Coronary artery (tissue), 2 donors: ENCODE data around the gene DDX17.

ENCODE experiments used
- DNase-seq: peaks from one replicate; pipeline ENCODE4 v3.0.0-alpha.2; 2017; ENCODE audit warnings: low spot score
- H3K27ac ChIP-seq, 2 donors: fragments of 200-600 bp; sonication (generic); one replicate each; pipeline ENCODE4 v1.5.1; 2016 to 2019
- H3K4me3 ChIP-seq: fragments of 200-600 bp; sonication (generic); 2 replicates; pipeline ENCODE4 v1.5.1; 2016; ENCODE audit warnings: mild to moderate bottlenecking, moderate library complexity
- TF ChIP-seq, protein P1 (sequence below): fragments of 200-600 bp; sonication (generic); IDR thresholded peaks from one replicate; pipeline ENCODE4 v1.5.1; 2019; ENCODE audit warnings: antibody characterized with exemption

Gene DDX17

DNA sequence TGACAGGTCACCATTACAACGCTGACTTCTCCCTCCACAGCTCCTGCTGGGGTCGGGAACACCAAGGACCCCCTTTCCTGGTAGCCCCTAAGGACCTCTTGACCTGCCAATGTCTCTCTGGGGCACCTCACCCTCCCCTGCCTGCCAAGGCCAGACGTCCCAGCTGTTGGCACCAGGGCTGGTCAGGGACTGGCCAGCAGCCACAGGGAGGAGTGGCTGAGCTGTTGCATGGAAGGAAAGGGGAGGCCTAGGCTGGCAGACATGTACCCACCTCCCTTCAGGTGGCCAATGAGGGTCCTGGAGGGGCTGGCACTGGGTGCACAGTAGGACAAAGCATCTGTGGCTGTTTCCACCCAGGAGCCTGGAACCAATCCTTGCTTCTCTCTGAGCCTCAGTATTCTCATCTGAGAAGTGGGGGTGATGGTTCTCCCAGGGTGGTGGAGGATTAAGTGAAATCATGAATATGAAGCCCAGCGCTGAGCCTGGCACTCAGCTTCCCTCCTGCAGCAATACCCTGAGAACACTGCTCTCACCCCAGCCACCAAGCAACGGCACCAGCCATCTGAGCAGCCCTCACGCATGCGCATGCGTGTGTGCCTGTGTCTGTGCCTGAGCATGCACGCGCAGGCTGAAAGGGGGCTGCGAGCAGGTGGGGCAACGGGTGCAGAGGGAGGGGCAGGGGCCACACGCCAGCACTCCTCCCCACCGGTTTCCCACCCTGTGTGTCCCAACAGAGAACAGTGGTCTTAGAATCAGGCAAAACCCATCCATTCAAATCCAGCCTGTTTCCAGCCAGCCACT is 57.0 kb downstream of the DDX17 start:
- Histone ChIP-seq H3K4me3 (no peak overlapping the region), H3K27ac (no peak overlapping the region)
- TF ChIP-seq, protein P1, sequence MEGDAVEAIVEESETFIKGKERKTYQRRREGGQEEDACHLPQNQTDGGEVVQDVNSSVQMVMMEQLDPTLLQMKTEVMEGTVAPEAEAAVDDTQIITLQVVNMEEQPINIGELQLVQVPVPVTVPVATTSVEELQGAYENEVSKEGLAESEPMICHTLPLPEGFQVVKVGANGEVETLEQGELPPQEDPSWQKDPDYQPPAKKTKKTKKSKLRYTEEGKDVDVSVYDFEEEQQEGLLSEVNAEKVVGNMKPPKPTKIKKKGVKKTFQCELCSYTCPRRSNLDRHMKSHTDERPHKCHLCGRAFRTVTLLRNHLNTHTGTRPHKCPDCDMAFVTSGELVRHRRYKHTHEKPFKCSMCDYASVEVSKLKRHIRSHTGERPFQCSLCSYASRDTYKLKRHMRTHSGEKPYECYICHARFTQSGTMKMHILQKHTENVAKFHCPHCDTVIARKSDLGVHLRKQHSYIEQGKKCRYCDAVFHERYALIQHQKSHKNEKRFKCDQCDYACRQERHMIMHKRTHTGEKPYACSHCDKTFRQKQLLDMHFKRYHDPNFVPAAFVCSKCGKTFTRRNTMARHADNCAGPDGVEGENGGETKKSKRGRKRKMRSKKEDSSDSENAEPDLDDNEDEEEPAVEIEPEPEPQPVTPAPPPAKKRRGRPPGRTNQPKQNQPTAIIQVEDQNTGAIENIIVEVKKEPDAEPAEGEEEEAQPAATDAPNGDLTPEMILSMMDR = no peak
- no peak for DNase-seq

DNA sequence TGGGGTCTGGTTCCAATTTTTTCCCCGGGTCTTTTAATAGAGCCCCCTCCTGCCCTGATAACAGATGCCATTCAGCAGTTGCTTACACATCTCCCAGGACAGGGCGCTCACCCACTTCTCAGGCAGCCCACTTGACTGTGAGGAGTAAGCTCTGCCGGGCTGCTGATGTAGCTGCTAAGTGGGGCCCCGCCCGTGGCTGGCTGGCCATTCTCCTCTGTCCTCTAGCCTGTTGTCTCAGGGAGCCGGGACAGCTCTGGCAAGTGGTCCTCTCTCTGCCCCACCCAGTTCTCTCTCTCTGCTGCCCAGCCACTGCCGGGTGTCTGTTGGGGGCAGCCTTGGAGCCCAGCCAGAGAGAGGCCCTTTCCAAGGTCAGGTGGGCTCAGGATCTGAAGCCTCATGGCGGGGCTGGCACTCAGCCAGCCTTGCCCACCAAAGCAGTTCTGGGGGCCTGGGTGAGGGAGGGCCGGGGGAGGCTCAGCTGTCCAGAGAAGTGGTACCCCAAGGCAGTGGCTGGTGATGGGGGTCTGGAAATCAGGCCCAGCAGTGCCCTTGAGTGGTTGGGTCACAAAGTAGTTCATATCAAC is 60.0 kb downstream of the DDX17 start:
- H3K4me3 ChIP-seq = no peak overlapping the region
- TF ChIP-seq, protein P1 = no peak
- DNase-seq = no peak
- no peak overlapping the region for H3K27ac ChIP-seq

DNA sequence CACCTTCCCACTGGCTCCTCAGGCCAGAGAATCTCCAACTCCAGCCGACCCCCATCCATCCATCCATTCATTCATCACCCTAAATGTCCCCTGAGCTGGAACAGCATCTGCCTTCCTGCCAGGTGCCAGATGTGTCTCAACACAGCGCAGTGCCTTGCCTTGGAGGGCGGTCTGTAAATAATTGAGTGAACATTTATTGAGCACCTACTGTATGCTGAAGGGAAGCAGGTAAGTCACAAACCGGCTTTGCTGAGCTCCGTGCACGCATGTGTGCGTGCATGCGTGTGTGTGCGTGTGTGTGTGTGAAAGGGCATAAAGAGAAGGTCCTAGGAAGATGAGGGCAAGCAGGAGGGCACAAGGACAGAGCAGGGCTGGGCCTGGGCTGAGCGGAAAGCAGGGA is 61.3 kb downstream of the DDX17 start:
- H3K4me3 ChIP-seq = no peak overlapping the region
- TF ChIP-seq, protein P1 = no peak
- DNase-seq = no peak
- no peak overlapping the region for H3K27ac ChIP-seq

DNA sequence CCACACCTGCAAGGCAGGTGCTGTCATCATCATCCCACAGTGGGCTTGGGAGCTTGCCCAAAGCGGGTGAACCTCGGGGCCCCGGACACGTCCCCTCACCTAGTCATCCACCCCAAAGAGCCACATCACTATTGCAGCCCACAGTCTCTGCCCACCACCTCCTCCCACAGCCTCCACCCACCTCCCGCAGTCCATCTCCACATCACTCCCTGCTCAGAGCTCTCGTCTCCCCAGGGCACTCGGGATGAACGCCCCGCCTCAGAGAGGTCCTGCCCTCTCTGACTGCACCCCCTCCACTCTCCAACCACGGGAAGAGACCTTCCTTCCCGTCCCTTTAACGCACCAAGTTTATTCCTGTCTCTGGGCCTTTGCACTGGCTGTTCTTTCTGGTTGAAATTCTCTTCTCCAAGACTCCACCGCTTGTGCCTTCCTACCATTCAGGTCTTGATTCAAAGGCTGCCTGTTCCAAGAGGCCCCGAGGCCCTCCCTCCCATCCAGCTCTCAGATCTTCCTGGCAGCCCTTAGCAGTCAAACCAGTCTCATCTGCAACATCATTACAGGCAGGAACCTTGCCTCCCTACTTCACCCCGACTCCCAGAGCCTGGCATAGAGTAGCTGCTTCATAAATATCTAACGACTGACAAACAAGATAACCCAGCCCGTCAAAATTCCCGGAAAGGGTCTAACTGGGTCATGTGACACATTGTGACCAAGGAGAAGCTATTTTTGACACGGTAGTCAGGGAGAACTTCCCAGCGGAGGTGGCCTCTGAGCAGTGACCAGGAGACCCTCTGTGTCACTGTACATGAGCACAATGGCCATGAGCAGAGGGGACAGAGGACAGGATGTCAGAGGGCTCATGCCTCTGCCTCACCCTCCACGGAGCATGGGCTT is 62.2 kb downstream of the DDX17 start:
- Histone ChIP-seq H3K4me3 (no peak overlapping the region), H3K27ac (no peak overlapping the region)
- TF ChIP-seq, protein P1 = no peak
- DNase-seq = no peak

DNA sequence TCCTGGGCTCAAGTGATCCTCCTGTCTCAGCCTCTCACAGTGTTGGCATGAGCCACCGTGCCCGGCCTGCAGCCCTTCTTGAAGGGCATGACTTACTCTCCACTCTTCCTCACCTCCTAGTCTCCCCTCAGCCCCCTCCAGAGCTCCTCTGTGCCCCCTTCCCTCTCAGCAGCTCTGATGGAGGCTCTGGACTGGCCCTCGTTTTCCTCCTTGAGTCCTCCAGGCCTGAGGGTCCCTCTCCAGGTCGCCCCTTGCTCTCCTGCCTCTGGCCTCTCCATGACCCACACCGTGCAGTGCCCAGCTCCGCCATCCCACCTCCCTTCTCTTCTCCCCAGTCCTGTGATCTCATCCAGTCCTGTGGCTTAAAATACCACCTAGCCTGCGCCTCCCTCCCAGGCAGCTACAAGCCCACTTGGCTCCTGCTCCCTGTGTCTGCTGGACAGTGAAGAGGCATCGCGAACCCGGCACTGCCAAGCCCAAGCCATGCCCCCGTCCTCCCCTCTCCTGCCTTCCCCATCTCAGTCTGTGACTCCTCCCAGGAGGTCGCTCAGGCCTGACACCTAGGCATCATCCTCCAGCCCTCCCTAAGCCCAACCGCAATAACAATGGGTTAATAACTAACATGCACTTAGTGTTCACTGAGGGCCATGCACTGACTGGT is 63.0 kb downstream of the DDX17 start:
- Histone ChIP-seq H3K4me3 (no peak overlapping the region), H3K27ac (no peak overlapping the region)
- no peak for DNase-seq
- TF ChIP-seq, protein P1 = no peak

DNA sequence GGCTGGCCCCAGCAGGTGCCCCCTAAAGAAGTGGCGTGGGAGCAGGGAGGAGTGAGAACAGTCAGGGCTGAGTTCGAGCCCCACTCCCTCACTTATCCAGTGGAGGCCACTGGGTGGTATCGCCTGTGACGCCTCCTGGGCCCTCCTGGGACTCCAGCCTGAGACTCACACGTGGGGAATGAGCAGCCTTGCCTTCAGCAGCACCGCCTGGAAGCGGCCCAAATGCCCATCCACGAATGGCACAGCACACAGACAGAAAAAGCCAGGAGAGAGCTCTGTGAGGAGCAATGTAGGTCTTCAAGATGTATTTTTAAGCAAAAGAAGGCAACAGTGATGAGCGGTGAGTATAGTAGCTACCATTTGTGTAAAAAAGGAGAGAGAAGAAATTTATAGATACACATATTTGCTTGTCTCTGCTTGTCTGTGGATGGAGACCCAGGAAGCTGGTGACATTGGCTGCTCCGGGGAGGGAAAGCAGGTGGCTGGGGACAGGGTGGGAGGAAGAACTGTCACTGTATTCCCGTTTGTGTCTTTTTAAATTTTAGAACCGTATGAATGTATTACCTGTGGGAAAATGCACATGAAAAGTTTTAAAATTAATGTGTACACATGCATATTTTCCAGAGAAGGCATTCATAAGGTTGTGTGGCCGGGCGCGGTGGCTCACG is 64.4 kb downstream of the DDX17 start:
- TF ChIP-seq, protein P1 = no peak
- no peak for DNase-seq
- Histone ChIP-seq H3K4me3 (no peak overlapping the region), H3K27ac (no peak overlapping the region)
